ENCODE results near the gene ERG.

GRCh38 chr21:38334866-38335265 lies 163.4 kb downstream of the ERG start:
- no peak for TF ChIP-seq POLR2A (IDR thresholded peaks at IDR 0.05)
- TF ChIP-seq CTCF (IDR thresholded peaks at IDR 0.05) = no peak

Measured in heart left ventricle (tissue), 13 donors.